ENCODE data around the gene XYLT2.
"Not testable (repeated sequence)": the region's sequence is repeated elsewhere in the genome, so short reads cannot be mapped to it uniquely, and the experiment has no call there.

Gene XYLT2

GRCh38 chr17:50397111-50397918 lies 51.4 kb downstream of the XYLT2 start, which contains the start of gene LRRC59:
TSS of gene LRRC59 (minus strand) at chr17:50397523. CDS start at chr17:50397317, 206 bp downstream.
- DNase-seq: peak; percentile 88

DNA sequence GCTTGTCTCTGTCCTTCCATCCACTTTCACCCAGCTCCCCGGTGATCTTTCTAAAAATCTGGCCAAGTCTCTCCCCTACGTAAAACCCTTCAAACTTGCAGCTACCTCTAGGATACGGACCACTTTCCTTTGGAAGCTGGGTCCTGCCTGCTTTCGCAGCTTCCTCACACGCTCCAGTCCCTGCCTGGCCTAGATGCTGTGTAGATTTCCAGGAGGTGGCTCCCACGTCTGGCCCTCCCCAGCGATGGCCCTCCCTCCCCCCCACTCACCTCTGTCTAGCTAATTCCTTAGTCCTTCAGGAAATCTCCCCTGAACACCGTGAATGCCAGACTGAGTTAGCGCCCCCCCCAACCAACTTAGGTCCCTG lies 52.0 kb downstream of the XYLT2 start:
- DNase-seq: no peak

- not testable (repeated sequence) for DNase-seq
Measured at GRCh38 chr17:50398672-50399071, 52.7 kb downstream of the XYLT2 start.

DNA sequence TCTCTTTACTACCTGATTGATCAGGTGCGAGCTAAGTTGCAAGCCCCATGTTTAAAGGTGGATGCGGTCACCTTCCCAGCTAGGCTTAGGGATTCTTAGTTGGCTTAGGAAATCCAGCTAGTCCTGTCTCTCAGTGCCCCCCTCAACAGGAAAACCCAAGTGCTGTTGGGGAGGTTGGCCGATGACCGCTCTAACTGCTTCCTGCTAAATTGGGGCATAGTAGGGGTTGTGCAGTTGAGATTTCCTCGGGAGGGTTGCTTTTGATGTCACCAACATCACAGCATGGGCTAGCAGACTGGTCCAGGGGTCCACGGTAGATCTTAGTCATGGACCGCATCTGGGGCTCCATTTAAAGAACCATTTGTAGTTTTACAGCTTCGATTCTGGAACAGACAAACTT lies 53.7 kb downstream of the XYLT2 start:
- DNase-seq: not testable (repeated sequence)

GRCh38 chr17:50405351-50405750 lies 59.4 kb downstream of the XYLT2 start:
- not testable (repeated sequence) for DNase-seq

DNA sequence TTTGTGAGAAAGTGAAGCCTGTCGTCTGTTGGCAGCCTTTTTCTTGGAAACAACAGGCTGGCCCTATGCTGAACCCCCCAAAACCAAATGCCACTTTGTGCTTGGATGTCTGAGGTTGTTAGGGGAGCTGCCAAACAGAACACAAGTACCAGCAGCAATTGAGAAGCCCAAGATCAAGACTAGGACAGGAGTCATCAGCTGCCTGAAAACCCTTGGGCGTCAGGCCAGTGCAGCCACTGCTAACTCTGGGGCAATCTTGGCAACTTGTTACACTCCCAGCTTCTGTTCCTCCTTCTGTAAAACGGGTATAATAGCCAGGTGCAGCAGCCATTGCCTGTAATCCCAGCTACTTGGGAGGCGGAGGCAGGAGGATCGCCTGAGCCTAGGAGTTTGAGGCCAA lies 60.7 kb downstream of the XYLT2 start:
- no peak for DNase-seq

DNA sequence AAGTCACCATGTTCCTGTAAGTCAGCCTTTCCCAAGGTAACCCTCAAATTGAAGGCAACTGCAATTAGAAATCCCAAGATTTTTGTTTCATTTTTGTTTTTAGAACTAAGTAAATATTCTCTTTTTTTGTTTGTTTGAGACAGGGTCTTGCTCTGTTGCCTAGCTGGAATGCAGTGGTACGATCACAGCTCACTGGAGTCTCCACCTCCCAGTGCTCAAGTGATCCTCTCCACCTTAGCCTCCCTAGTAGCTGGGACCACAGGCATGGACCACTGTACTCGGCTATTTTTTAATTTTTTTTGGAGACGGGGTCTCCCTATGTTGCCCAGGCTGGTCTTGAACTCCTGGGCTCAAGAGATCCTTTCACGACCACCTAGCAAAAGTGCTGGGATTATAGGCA lies 62.0 kb downstream of the XYLT2 start:
- no peak for DNase-seq
